Ramos (cell line): ENCODE measurements around the gene NKAIN2.
"Not testable (repeated sequence)": the region's sequence is repeated elsewhere in the genome, so short reads cannot be mapped to it uniquely, and the experiment has no call there.

Experiments used
- in situ Hi-C: fragments of 300-500 bp; cut with MboI; formaldehyde crosslinking; loops from one replicate; pipeline ENCODE4 v1.14.3; 2022; ENCODE audit warnings: low sequenced_read_pairs; ENCODE audit not compliant: unreplicated experiment

NKAIN2 gene

GRCh38 chr6:124273701-124274100 is 470.0 kb downstream of the NKAIN2 start:
- in situ Hi-C loops = no loop called here

- in situ Hi-C loops = no loop called here
Observed at GRCh38 chr6:124282541-124282940, 478.9 kb downstream of the NKAIN2 start.

- in situ Hi-C loops = no loop called here
Observed at GRCh38 chr6:124283486-124283885, 479.8 kb downstream of the NKAIN2 start.

GRCh38 chr6:124285146-124285545 is 481.5 kb downstream of the NKAIN2 start:
- in situ Hi-C loops = no loop called here

- in situ Hi-C loops = no loop called here
Observed at GRCh38 chr6:124294574-124295200, 491.0 kb downstream of the NKAIN2 start.

GRCh38 chr6:124297507-124297906 is 493.8 kb downstream of the NKAIN2 start:
- in situ Hi-C loops = no loop called here

- in situ Hi-C loops = no loop called here
Observed at GRCh38 chr6:124298730-124299129, 495.1 kb downstream of the NKAIN2 start.

GRCh38 chr6:124300907-124301306 is 497.2 kb downstream of the NKAIN2 start:
- in situ Hi-C loops = not testable (repeated sequence)

GRCh38 chr6:124303971-124304370 is 500.3 kb downstream of the NKAIN2 start:
- in situ Hi-C loops = no loop called here

- in situ Hi-C loops = no loop called here
Observed at GRCh38 chr6:124310139-124310538, 506.5 kb downstream of the NKAIN2 start.

- in situ Hi-C loops = no loop called here
Observed at GRCh38 chr6:124319410-124319809, 515.7 kb downstream of the NKAIN2 start.

- in situ Hi-C loops = no loop called here
Observed at GRCh38 chr6:124324237-124324636, 520.6 kb downstream of the NKAIN2 start.

- in situ Hi-C loops = no loop called here
Observed at GRCh38 chr6:124330197-124330596, 526.5 kb downstream of the NKAIN2 start.

GRCh38 chr6:124334359-124334758 is 530.7 kb downstream of the NKAIN2 start:
- in situ Hi-C loops = no loop called here

- in situ Hi-C loops = no loop called here
Observed at GRCh38 chr6:124339610-124340334, 536.1 kb downstream of the NKAIN2 start.

GRCh38 chr6:124348339-124348738 is 544.7 kb downstream of the NKAIN2 start:
- in situ Hi-C loops = not testable (repeated sequence)

GRCh38 chr6:124355146-124355545 is 551.5 kb downstream of the NKAIN2 start:
- in situ Hi-C loops = no loop called here

GRCh38 chr6:124356276-124356810 is 552.7 kb downstream of the NKAIN2 start:
- in situ Hi-C loops = no loop called here

GRCh38 chr6:124356811-124357210 is 553.1 kb downstream of the NKAIN2 start:
- in situ Hi-C loops = no loop called here

- in situ Hi-C loops = no loop called here
Observed at GRCh38 chr6:124368131-124368530, 564.5 kb downstream of the NKAIN2 start.

GRCh38 chr6:124371974-124372475 is 568.4 kb downstream of the NKAIN2 start:
- in situ Hi-C loops = no loop called here
